K562 (cell line): ENCODE results near the gene PDCL3. TPM values are rescaled to one million over a fixed set of nuclear protein-coding genes. Genes with fewer than 3 reads are reported as not detected.

Experiments used
- ATAC-seq: fragments of 200-7000 bp; cut with Tn5 transposase; 3 replicates; pipeline ENCODE4 v1.9.1; 2020; ENCODE audit warnings: moderate library complexity
- BruUV-seq: library from RNA; stranded (reverse); fragments of 400-500 nt; replicated peaks from 2 replicates; lab custom pipeline; 2021; lab: Mats Ljungman, UMichigan
- CTCF ChIA-PET: fragments of 300-600 bp; formaldehyde crosslinking; extraction: SDS; loops from one replicate; lab custom pipeline; 2021; ENCODE audit warnings: low intra/inter-chr PET ratio; lab: Yijun Ruan, JAX
- POLR2A ChIA-PET: fragments of 300-600, 350-650 bp; sonication (Branson Sonifier 250); formaldehyde crosslinking; extraction: SDS; loops from one replicate; lab custom pipeline; 2021; ENCODE audit warnings: antibody characterized with exemption, inconsistent platforms; lab: Yijun Ruan, JAX
- DNase-seq, 4 experiments: peaks; one replicate each; pipeline versions ENCODE4 v3.0.0 to v3.0.0-alpha.2; 2011 to 2018; ENCODE audit warnings: low spot score in 3 of 4, mixed read lengths in 3 of 4; ENCODE audit errors: extremely low read depth in 1 of 4
- FAIRE-seq: peaks from 2 replicates; lab custom pipeline; 2011; peaks lifted over from hg19 to GRCh38; lab: Jason Lieb, UNC
- H2AFZ ChIP-seq: 2 replicates; pipeline ENCODE4 v1.6.0; 2011; ENCODE audit warnings: low read depth, low read length, control low read depth, inconsistent platforms
- H3K27ac ChIP-seq: fragments of 200-600 bp; 3 replicates; pipeline ENCODE4 v1.8.0; 2011; ENCODE audit warnings: low read depth, mild to moderate bottlenecking, control low read depth, inconsistent platforms, low read length, moderate library complexity, mixed read lengths; ENCODE audit errors: extremely low read depth
- H3K27me3 ChIP-seq, 2 experiments: fragments of 300-600 bp in 1 of 2; 2 replicates in 1 of 2; 3 replicates in 1 of 2; pipeline versions ENCODE4 v1.6.0 to v1.8.0; 2011; ENCODE audit warnings: inconsistent platforms in 2 of 2, low read length in 2 of 2, mild to moderate bottlenecking in 1 of 2, mixed read lengths in 1 of 2, moderate library complexity in 1 of 2; ENCODE audit not compliant: control insufficient read depth in 2 of 2, insufficient read depth in 2 of 2
- H3K36me3 ChIP-seq: fragments of 300-600 bp; 3 replicates; pipeline ENCODE4 v1.8.0; 2011; ENCODE audit warnings: mild to moderate bottlenecking, low read length, inconsistent platforms; ENCODE audit not compliant: control insufficient read depth, insufficient read depth
- H3K4me1 ChIP-seq, 2 experiments: fragments of 200-600 bp in 1 of 2; replicated peaks in 1 of 2; 2 replicates in 1 of 2; 3 replicates in 1 of 2; pipeline versions ENCODE4 v1.5.1 to v1.8.0; 2011; ENCODE audit warnings: inconsistent platforms in 2 of 2, low read length in 2 of 2, mild to moderate bottlenecking in 1 of 2, mixed read lengths in 1 of 2, moderate library complexity in 1 of 2; ENCODE audit not compliant: control insufficient read depth in 2 of 2, insufficient read depth in 2 of 2
- H3K4me2 ChIP-seq: 2 replicates; pipeline ENCODE4 v1.6.1; 2011; ENCODE audit warnings: low read length, control low read depth, inconsistent platforms, mixed read lengths; ENCODE audit not compliant: insufficient read depth
- H3K4me3 ChIP-seq: fragments of 200-600 bp; sonication (generic), shearing (Covaris generic); 2 replicates; pipeline ENCODE4 v1.5.1; 2016; ENCODE audit warnings: control low read depth, inconsistent platforms
- H3K79me2 ChIP-seq: fragments of 200-600 bp; 3 replicates; pipeline ENCODE4 v1.8.0; 2011; ENCODE audit warnings: low read length, inconsistent platforms; ENCODE audit not compliant: control insufficient read depth, insufficient read depth
- H3K9ac ChIP-seq, 2 experiments: 2 replicates each; pipeline versions ENCODE4 v1.6.0 to v1.6.1; 2011; ENCODE audit warnings: low read depth in 2 of 2, low read length in 2 of 2, control low read depth in 1 of 2, inconsistent platforms in 1 of 2, mild to moderate bottlenecking in 1 of 2, mixed read lengths in 1 of 2; ENCODE audit not compliant: insufficient read depth in 1 of 2
- H3K9me1 ChIP-seq: one replicate; pipeline ENCODE4 v1.6.0; 2011; ENCODE audit warnings: inconsistent platforms, mild to moderate bottlenecking, low read length, moderate library complexity; ENCODE audit not compliant: control insufficient read depth, insufficient read depth
- H3K9me3 ChIP-seq: replicated peaks from 2 replicates; pipeline ENCODE4 v1.5.1; 2011; ENCODE audit warnings: low read depth, low read length, inconsistent platforms; ENCODE audit not compliant: control insufficient read depth, insufficient read depth
- H4K20me1 ChIP-seq: replicated peaks from 2 replicates; pipeline ENCODE4 v1.6.1; 2011; ENCODE audit warnings: low read length, inconsistent platforms, mixed read lengths; ENCODE audit not compliant: control insufficient read depth, insufficient read depth
- BRD4 ChIP-seq: fragments of 200-600 bp; sonication (generic); IDR thresholded peaks from 2 replicates; pipeline ENCODE4 v1.6.1; 2017; ENCODE audit warnings: inconsistent platforms
- CBFA2T3 ChIP-seq: fragments of 450-650 bp; IDR thresholded peaks from 2 replicates; pipeline ENCODE4 v1.6.1; 2017
- CREB3 ChIP-seq: fragments of 450-650 bp; conservative IDR thresholded peaks from 2 replicates; pipeline ENCODE4 v1.6.1; 2016; ENCODE audit warnings: missing genetic modification characterization, low read depth, mild to moderate bottlenecking, missing compliant biosample characterization, moderate library complexity
- CUX1 ChIP-seq: fragments of 200-800 bp; sonication (Bioruptor generic); IDR thresholded peaks from 2 replicates; pipeline ENCODE4 v1.6.1; 2016; ENCODE audit warnings: missing genetic modification characterization, missing compliant biosample characterization
- LEF1 ChIP-seq: fragments of 450-650 bp; IDR thresholded peaks from 2 replicates; pipeline ENCODE4 v1.6.1; 2016; ENCODE audit warnings: mild to moderate bottlenecking
- PHF20 ChIP-seq: fragments of 450-650 bp; IDR thresholded peaks from 2 replicates; pipeline ENCODE4 v1.6.1; 2018; ENCODE audit not compliant: partially characterized antibody
- POLR3G ChIP-seq: IDR thresholded peaks from 2 replicates; pipeline ENCODE4 v1.6.1; 2011; ENCODE audit not compliant: insufficient read length, insufficient replicate concordance; ENCODE audit errors: extremely low read depth
- PPARD ChIP-seq: fragments of 250-450 bp; sonication (Bioruptor Pico); IDR thresholded peaks from 2 replicates; pipeline ENCODE4 v1.8.0; 2022; ENCODE audit warnings: inconsistent platforms, mild to moderate bottlenecking, moderate library complexity
- TAF1 ChIP-seq: IDR thresholded peaks from 2 replicates; pipeline ENCODE4 v1.6.1; 2011; ENCODE audit warnings: mild to moderate bottlenecking, low read length, moderate library complexity; ENCODE audit not compliant: insufficient read depth, control insufficient read depth, severe bottlenecking; ENCODE audit errors: extremely low read depth
- TBL1XR1 ChIP-seq, 2 experiments: IDR thresholded peaks; 2 replicates each; pipeline ENCODE4 v1.6.1; 2012; ENCODE audit warnings: improper control_type of control experiment in 2 of 2, low read length in 2 of 2, mild to moderate bottlenecking in 1 of 2
- TEAD1 ChIP-seq, 2 experiments: fragments of 450-650 bp in 1 of 2; sonication (generic) in 1 of 2; formaldehyde crosslinking; IDR thresholded peaks; 2 replicates each; pipeline versions ENCODE4 v1.4.0 to v1.8.0; 2020 to 2022; ENCODE audit warnings: mild to moderate bottlenecking in 2 of 2, missing genetic modification reagents in 1 of 2
- TFAP4 ChIP-seq: sonication (generic); formaldehyde crosslinking; IDR thresholded peaks from 2 replicates; pipeline ENCODE4 v1.8.0; 2022; ENCODE audit warnings: missing genetic modification reagents, mild to moderate bottlenecking, moderate library complexity, borderline replicate concordance
- ZBTB7A ChIP-seq: IDR thresholded peaks from 2 replicates; pipeline ENCODE4 v1.6.1; 2011; ENCODE audit warnings: low read depth, mild to moderate bottlenecking, low read length, moderate library complexity, borderline replicate concordance; ENCODE audit not compliant: control insufficient read depth
- ZNF699 ChIP-seq: fragments of 250-450 bp; sonication (Bioruptor Pico); IDR thresholded peaks from 2 replicates; pipeline ENCODE4 v1.8.0; 2021; ENCODE audit warnings: mild to moderate bottlenecking, moderate library complexity; ENCODE audit not compliant: insufficient replicate concordance
- WGBS: fragments of 100-300 bp; shearing (Covaris generic); methylation state at CpG from one replicate; pipeline ENCODE4 v1.1.6; 2016; ENCODE audit warnings: low coverage, mixed read lengths; ENCODE audit not compliant: insufficient coverage; ENCODE audit errors: missing lambda C conversion rate; 5-methylcytosine and 5-hydroxymethylcytosine counted together
- in situ Hi-C: fragments of 300-500 bp; cut with MboI; formaldehyde crosslinking; loops from 4 replicates; pipeline ENCODE4 v1.15.0; 2018; ENCODE audit warnings: inconsistent platforms, mixed read lengths
- intact Hi-C: fragments of 100-400 bp; cut with micrococcal nuclease; formaldehyde crosslinking; loops from 2 replicates; pipeline ENCODE4 v1.14.2; 2022
- polyA plus RNA-seq, 8 experiments: library from polyadenylated mRNA; depleted of rRNA in 4 of 8; stranded (reverse) in 5 of 8; unstranded in 3 of 8; fragments of >200 nt; fragmentation: Nextera tagmentation in 2 of 8; fragmentation: Illumina TruSeq in 1 of 8; extraction: Ambion mirVana in 2 of 8; extraction: Trizol in 1 of 8; gene quantifications; 2 replicates each; pipeline versions ENCODE4 v1.2.1 to v1.2.3, GENCODE V29; 2011 to 2014; ENCODE audit warnings: inconsistent platforms in 1 of 8, missing spikeins in 1 of 8
- total RNA-seq, 7 experiments: library from RNA; depleted of rRNA in 6 of 7; stranded (reverse); fragments of >200 nt in 6 of 7; fragmentation: Illumina TruSeq in 2 of 7; extraction: Trizol in 2 of 7; gene quantifications; 2 replicates each; pipeline versions ENCODE4 v1.2.1 to v1.2.3, GENCODE V29; 2011 to 2021; ENCODE audit warnings: low replicate concordance in 1 of 7

Gene PDCL3
- total and polyA plus RNA-seq, 9 of the 15 experiments (the other 6 are each of a cell fraction or from before 2014, with no cell fraction given) = 16.6 to 76.7 (median 26.9) TPM

- no peak for TF ChIP-seq TAF1
- no peak for TF ChIP-seq PPARD (CRISPR knock-in tag)
- no peak for TF ChIP-seq POLR3G
- no peak for TF ChIP-seq TEAD1 (CRISPR knock-in tag; IDR thresholded peaks at IDR 0.05)
- no peak for TF ChIP-seq LEF1
- TF ChIP-seq TBL1XR1 (IDR thresholded peaks at IDR 0.05; ENCODE audit: low read length in 2 of 2) = no peak
- TF ChIP-seq ZNF699 (CRISPR knock-in tag) = no peak
- TF ChIP-seq, all 486 proteins: peak for 0
These were observed 14.0 kb upstream of the PDCL3 start (continued) for GRCh38 chr2:100548771-100549170.

GRCh38 chr2:100551303-100551702, 11.5 kb upstream of the PDCL3 start:
- H3K4me1 ChIP-seq = peaks cover 3 to 4% of the 10 kb centered on the region in 2 experiments; a peak in 2 of 5 replicates
- no peak overlapping the region for H3K4me3 ChIP-seq
- CTCF ChIA-PET = no interaction called here
- BruUV-seq = no TSS peak
- 31% methylated on average over 5 of the region's 5 CpGs for WGBS
- H2AFZ ChIP-seq = no peak overlapping the region
- no peak for TF ChIP-seq BRD4
- TF ChIP-seq ZBTB7A = no peak
- no peak for TF ChIP-seq CUX1 (CRISPR knock-in tag)
- TF ChIP-seq TFAP4 = no peak
- TF ChIP-seq CREB3 (tag) = no peak
- TF ChIP-seq PHF20 = no peak
- no peak for TF ChIP-seq CBFA2T3
- TF ChIP-seq, all 486 proteins: peak for 0
- in situ Hi-C loops (no loop called here), intact Hi-C loops (no loop called here)
- Histone ChIP-seq H3K36me3 (no peaks in the 10 kb centered on the region), H3K79me2 (no peaks in the 10 kb centered on the region), H3K9ac (no peak overlapping the region), H3K27me3 (no peaks in the 10 kb centered on the region; a peak in 3 of 5 replicates), H3K9me1 (no peaks in the 10 kb centered on the region), H4K20me1 (no peaks in the 10 kb centered on the region), H3K27ac (no peak overlapping the region), H3K4me2 (no peak overlapping the region), H3K9me3 (no peaks in the 10 kb centered on the region)
- no peak for DNase-seq
- POLR2A ChIA-PET = no interaction called here
- FAIRE-seq = no peak
- ATAC-seq = no peak
